Right cardiac atrium (tissue), 5 donors: ENCODE results near the gene ENAH. TPM values are rescaled to one million over a fixed set of nuclear protein-coding genes. Genes with fewer than 3 reads are reported as not detected.
A peak's percentile ranks its signal among the peaks of the same experiment; 100 is the strongest.
"Not testable (repeated sequence)": the region's sequence is repeated elsewhere in the genome, so short reads cannot be mapped to it uniquely, and the experiment has no call there.

Source experiments
- ATAC-seq, 2 donors: fragments of 200-7000 bp; cut with Tn5 transposase; one replicate each; pipeline versions ENCODE4 v1.8.0 to v1.9.1; 2020; ENCODE audit warnings: moderate library complexity in 2 of 2, mild to moderate bottlenecking in 1 of 2
- DNase-seq, 3 donors: peaks; one replicate each; pipeline ENCODE4 v3.0.0-alpha.2; 2020
- H3K27ac ChIP-seq: one replicate; pipeline ENCODE4 v1.5.1; 2013; ENCODE audit warnings: mild to moderate bottlenecking, low read length, control low read depth, moderate library complexity
- H3K27me3 ChIP-seq: one replicate; pipeline ENCODE4 v1.6.1; 2013; ENCODE audit not compliant: control insufficient read depth, insufficient read depth
- H3K4me1 ChIP-seq: one replicate; pipeline ENCODE4 v1.6.1; 2013; ENCODE audit warnings: low read length; ENCODE audit not compliant: control insufficient read depth, insufficient read depth
- H3K4me3 ChIP-seq: one replicate; pipeline ENCODE4 v1.5.1; 2013; ENCODE audit warnings: low read length, control low read depth
- H3K9me3 ChIP-seq: one replicate; pipeline ENCODE4 v1.6.1; 2013; ENCODE audit warnings: low read length; ENCODE audit not compliant: control insufficient read depth
- WGBS: extraction: QIAGEN DNeasy Blood & Tissue Kit; methylation state at CpG from one replicate; pipeline ENCODE4 v1.1.7; 2013; 5-methylcytosine and 5-hydroxymethylcytosine counted together
- intact Hi-C, 4 donors: fragments of 100-400 bp; cut with DNase I; formaldehyde crosslinking; loops; one replicate each; pipeline versions ENCODE4 v1.11.0 to v1.14.0; 2022 to 2023
- polyA plus RNA-seq: library from polyadenylated mRNA; stranded (reverse); fragments of 200-250 nt; gene quantifications from one replicate; pipeline ENCODE4 v1.2.3, GENCODE V29; 2013
- total RNA-seq, 4 donors: library from RNA; stranded (reverse); fragmentation: NEBNext Ultra II Directional; extraction: Animal tissue kit (Norgen Biotek cat#: 25700); gene quantifications; one replicate each; pipeline ENCODE4 v1.2.1, GENCODE V29; 2021
- donor health status: healthy with polysubstance abuse.
- donor health status: DM: no; HTN: yes; CAD: no.
- donor health status: DM: no; HTN: no; CAD: no.
- donor health status: DM: no; HTN: yes; CAD: no; lungs with severe emphysema.
- donor health status: DM: yes; HTN: yes; CAD: no.

ENAH gene
- total and polyA plus RNA-seq, 5 donors: 29.8 to 132 (median 108) TPM

GRCh38 chr1:225627304-225627947, 25.5 kb downstream of the ENAH start:
- DNase-seq (peak in 2 of 3 donors; percentile 40 to 68), ATAC-seq (peak; percentile 89 to 90)
- H3K27ac ChIP-seq: no peak overlapping the region
- WGBS: 32% methylated on average over 2 of the region's 2 CpGs
- no peaks in the 10 kb centered on the region for H3K27me3 ChIP-seq
- no peaks in the 10 kb centered on the region for H3K9me3 ChIP-seq
- no peak overlapping the region for H3K4me3 ChIP-seq
- intact Hi-C loops: no loop called here
- peaks cover 9% of the 10 kb centered on the region for H3K4me1 ChIP-seq

- 44% methylated on average over 2 of the region's 2 CpGs for WGBS
- Histone ChIP-seq H3K27me3 (no peaks in the 10 kb centered on the region), H3K4me1 (peaks cover 9% of the 10 kb centered on the region), H3K4me3 (no peak overlapping the region), H3K27ac (no peak overlapping the region), H3K9me3 (no peaks in the 10 kb centered on the region)
- DNase-seq: no peak
- intact Hi-C loops: no loop called here
- ATAC-seq: no peak
Measured at GRCh38 chr1:225626698-225627097, 26.2 kb downstream of the ENAH start.

- ATAC-seq (no peak), DNase-seq (no peak)
- intact Hi-C loops: no loop called here
- WGBS: 55% methylated on average over 2 of the region's 2 CpGs
- no peaks in the 10 kb centered on the region for H3K9me3 ChIP-seq
- peaks cover 8% of the 10 kb centered on the region for H3K4me1 ChIP-seq
- H3K27ac ChIP-seq: no peak overlapping the region
- no peaks in the 10 kb centered on the region for H3K27me3 ChIP-seq
- no peak overlapping the region for H3K4me3 ChIP-seq
Measured at GRCh38 chr1:225617956-225618355, 35.0 kb downstream of the ENAH start.

DNA sequence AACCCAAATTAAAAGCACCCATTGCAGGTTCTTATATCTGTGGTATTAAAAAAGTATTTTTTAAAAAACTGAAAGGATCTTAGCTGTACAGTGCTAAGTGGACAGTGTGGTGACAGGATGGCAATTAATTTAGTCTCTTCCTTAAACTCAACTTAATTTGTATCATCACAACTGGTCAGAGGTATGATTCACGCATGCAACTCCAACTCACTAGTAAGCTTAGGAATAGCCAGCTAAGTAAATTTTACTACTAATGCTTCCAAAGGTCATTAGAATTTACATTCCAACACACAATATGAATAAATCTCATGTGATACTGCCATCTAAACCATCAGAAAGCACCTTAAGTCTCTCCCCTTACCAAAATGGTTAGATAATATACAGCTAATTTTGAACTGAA, 35.4 kb downstream of the ENAH start:
- ATAC-seq (no peak), DNase-seq (no peak)
- WGBS: 88% methylated on average over 1 of the region's 1 CpG
- peaks cover 9% of the 10 kb centered on the region for H3K4me1 ChIP-seq
- intact Hi-C loops: no loop called here
- H3K27me3 ChIP-seq: no peaks in the 10 kb centered on the region
- H3K27ac ChIP-seq: no peak overlapping the region
- H3K4me3 ChIP-seq: no peak overlapping the region
- H3K9me3 ChIP-seq: no peaks in the 10 kb centered on the region

DNA sequence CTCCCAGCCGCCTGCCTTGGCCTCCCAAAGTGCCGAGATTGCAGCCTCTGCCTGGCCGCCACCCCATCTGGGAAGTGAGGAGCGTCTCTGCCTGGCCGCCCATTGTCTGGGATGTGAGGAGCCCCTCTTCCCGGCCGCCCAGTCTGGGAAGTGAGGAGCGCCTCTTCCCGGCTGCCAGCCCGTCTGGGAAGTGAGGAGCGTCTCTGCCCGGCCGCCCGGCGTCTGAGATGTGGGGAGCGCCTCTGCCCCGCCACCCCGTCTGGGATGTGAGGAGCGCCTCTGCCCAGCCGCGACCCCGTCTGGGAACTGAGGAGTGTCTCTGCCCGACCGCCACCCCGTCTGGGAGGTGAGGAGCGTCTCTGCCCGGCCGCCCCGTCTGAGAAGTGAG, 37.5 kb downstream of the ENAH start:
- 97% methylated on average over 24 of the region's 29 CpGs for WGBS
- peaks cover 10% of the 10 kb centered on the region for H3K4me1 ChIP-seq
- H3K27me3 ChIP-seq, H3K9me3 ChIP-seq, H3K4me3 ChIP-seq, H3K27ac ChIP-seq, ATAC-seq, DNase-seq, intact Hi-C loops: not testable (repeated sequence)

DNA sequence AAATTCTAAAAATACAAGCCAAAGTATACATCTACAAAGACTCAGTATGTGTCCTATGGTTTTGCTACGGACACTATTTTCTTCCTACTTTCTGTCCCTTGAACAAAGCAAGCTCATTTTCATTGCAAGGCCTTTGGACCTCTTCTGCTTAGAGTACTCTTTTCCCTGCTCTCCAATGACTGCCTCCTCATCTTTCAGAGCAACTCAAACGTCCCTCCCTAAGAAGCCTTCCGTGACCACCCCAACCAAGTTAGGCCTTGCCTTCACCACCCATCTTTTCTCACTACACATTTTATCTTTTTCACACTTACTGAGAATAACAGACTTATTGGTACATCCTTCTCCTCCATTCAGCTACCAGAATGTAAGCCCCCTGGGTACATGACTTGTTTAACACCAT, 39.9 kb downstream of the ENAH start:
- Histone ChIP-seq H3K4me1 (peaks cover 10% of the 10 kb centered on the region), H3K9me3 (no peaks in the 10 kb centered on the region), H3K27me3 (no peaks in the 10 kb centered on the region), H3K27ac (peak overlapping the region; percentile 45), H3K4me3 (no peak overlapping the region)
- WGBS: 51% methylated on average over 3 of the region's 3 CpGs
- peak in 1 of 2 donors; percentile 43 for ATAC-seq
- intact Hi-C loops: no loop called here
- DNase-seq: no peak

GRCh38 chr1:225612287-225612686, 40.6 kb downstream of the ENAH start:
- Histone ChIP-seq H3K4me1 (peaks cover 12% of the 10 kb centered on the region), H3K27me3 (no peaks in the 10 kb centered on the region), H3K9me3 (no peaks in the 10 kb centered on the region), H3K27ac (peak overlapping the region; percentile 15), H3K4me3 (no peak overlapping the region)
- DNase-seq: no peak
- intact Hi-C loops: no loop called here
- peak; percentile 30 to 44 for ATAC-seq

GRCh38 chr1:225611537-225612223, 41.2 kb downstream of the ENAH start:
- peaks cover 12% of the 10 kb centered on the region for H3K4me1 ChIP-seq
- ATAC-seq: no peak
- WGBS: 85% methylated on average over 7 of the region's 7 CpGs
- H3K9me3 ChIP-seq: no peaks in the 10 kb centered on the region
- H3K27me3 ChIP-seq: no peaks in the 10 kb centered on the region
- intact Hi-C loops: no loop called here
- H3K27ac ChIP-seq: no peak overlapping the region
- no peak overlapping the region for H3K4me3 ChIP-seq
- no peak for DNase-seq

GRCh38 chr1:225610539-225610938, 42.4 kb downstream of the ENAH start:
- ATAC-seq: no peak

DNA sequence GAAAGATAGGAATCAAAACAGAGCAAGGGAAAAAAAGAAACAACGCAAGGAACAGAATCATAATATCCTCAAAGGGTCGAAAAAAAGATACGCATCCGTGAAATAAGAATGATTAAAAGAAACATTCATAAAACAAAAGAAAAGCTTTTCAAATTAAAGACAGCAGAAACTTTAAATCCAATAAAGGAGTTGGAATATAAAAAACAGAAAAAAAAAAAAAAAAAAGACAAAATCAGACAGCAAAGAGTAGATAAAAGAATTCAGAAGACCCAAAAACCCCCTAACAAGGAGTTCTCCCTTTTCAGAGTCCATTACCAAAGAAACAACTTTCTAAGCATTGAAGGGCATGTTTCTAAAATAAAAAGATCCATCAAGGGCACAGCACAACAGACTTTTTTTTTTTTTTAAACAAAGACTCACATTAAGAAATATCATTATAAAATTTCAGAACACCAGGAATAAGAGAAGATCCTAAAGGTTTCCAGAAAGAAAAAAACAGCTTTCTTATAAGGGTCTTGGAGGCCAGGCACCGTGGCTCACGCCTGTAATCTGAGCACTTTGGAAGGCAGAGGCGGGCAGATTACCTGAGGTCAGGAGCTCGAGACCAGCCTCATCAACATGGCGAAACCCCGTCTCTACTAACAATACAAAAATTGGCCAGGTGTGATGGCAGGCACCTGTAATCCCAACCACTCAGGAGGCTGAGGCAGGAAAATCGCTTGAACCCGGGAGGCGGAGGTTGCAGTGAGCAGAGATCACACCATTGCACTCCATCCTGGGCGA, 44.7 kb downstream of the ENAH start:
- H3K27ac ChIP-seq: no peak overlapping the region
- peaks cover 13% of the 10 kb centered on the region for H3K4me1 ChIP-seq
- ATAC-seq (no peak), DNase-seq (no peak)
- no peak overlapping the region for H3K4me3 ChIP-seq
- WGBS: 83% methylated on average over 14 of the region's 14 CpGs
- no peaks in the 10 kb centered on the region for H3K9me3 ChIP-seq
- no peaks in the 10 kb centered on the region for H3K27me3 ChIP-seq
- intact Hi-C loops: no loop called here

More at GRCh38 chr1:225610539-225610938, 42.4 kb downstream of the ENAH start:
- intact Hi-C loops: no loop called here
- WGBS: 91% methylated on average over 5 of the region's 5 CpGs
- H3K27ac ChIP-seq: no peak overlapping the region
- DNase-seq: no peak
- H3K27me3 ChIP-seq: no peaks in the 10 kb centered on the region
- no peaks in the 10 kb centered on the region for H3K9me3 ChIP-seq
- no peak overlapping the region for H3K4me3 ChIP-seq
- H3K4me1 ChIP-seq: peaks cover 14% of the 10 kb centered on the region

GRCh38 chr1:225607355-225607754, 45.6 kb downstream of the ENAH start:
- ATAC-seq (no peak), DNase-seq (no peak)
- H3K4me3 ChIP-seq: no peak overlapping the region
- H3K9me3 ChIP-seq: no peaks in the 10 kb centered on the region
- intact Hi-C loops: no loop called here
- 86% methylated on average over 3 of the region's 3 CpGs for WGBS
- H3K27ac ChIP-seq: peak overlapping the region; percentile 17
- peaks cover 11% of the 10 kb centered on the region for H3K4me1 ChIP-seq
- no peaks in the 10 kb centered on the region for H3K27me3 ChIP-seq
